Measurements from ENCODE around the gene SMPDL3A.
"Not testable (repeated sequence)": the region's sequence is repeated elsewhere in the genome, so short reads cannot be mapped to it uniquely, and the experiment has no call there.

The SMPDL3A gene, protein sequence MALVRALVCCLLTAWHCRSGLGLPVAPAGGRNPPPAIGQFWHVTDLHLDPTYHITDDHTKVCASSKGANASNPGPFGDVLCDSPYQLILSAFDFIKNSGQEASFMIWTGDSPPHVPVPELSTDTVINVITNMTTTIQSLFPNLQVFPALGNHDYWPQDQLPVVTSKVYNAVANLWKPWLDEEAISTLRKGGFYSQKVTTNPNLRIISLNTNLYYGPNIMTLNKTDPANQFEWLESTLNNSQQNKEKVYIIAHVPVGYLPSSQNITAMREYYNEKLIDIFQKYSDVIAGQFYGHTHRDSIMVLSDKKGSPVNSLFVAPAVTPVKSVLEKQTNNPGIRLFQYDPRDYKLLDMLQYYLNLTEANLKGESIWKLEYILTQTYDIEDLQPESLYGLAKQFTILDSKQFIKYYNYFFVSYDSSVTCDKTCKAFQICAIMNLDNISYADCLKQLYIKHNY

DNA sequence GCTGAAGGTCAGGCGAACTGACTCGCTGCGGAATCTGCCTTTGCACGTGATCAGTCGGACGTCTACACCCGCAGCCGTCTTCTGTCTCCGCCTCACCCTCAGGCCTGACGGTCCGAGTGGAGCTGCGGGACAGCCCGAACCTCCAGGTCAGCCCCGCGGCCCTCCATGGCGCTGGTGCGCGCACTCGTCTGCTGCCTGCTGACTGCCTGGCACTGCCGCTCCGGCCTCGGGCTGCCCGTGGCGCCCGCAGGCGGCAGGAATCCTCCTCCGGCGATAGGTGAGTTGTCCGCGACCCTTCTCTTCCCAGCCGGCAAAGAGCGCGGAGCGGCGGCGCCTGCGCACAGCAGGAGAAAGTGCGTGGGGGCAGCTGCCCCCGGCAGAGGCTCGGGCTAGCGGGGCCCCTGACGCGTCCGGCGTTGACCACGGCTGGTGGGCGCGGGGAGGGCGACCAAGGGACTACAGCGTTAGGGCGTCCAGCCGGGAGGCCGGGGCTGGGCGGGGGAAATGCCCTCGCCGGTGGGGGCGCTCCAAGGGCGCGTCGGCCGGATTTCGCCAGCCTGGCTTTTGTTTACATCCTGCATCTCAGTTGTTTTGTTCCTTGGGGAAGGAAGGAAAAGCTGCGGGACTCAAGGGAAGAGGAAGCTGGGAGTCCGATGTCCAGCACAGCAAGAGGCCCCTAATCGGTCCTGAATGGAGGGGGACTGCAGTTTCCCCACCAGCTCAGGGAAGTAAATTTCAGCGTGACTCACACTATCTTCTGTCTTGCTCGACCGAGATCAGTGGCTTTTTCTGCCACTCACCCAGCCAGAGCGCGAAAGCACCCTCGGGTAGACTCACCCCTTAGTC lies at the start of gene SMPDL3A:
Gene SMPDL3A (plus strand): TSS at position 77 of the 846 bp plus-strand sequence. CDS start 89 bp downstream, at position 166.
- no peak for DNase-seq

DNA sequence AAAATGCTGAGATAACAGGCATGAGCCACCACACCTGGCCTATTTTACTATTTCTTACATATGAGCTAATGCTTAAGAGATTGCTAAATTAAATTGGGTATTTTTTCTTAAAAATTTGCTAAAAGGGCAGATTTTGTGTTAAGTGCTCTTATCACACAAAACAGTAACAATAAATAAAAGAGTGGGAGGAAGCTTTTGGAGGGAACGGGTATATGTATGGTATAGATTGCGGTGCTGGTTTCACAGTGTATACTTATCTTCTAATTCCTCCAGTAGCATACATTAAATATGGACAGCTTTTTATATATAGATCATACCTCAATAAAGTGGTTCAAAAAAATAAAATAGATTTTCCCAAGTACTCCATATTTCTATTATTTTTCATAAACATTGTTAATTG lies 49.0 kb upstream of the SMPDL3A start:
- no peak for DNase-seq

DNA sequence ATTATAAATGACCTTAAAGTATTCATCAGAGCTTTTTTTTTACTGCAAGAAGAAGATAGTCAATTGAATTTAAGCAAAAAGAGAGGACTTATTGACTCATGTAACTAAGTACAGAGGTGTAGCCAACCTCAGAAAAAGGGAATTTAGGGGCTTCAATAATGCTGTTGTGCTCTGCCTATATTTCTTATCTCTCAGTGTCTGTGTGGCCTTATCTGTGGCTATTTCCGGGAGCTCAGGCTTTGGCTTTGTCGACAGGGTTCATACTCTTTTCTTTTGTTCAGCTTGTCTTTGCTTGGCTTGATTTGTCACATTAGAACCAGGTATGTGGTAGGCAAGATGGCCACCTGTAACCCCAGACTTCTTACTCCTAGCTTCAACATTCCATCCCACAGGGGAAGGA lies 48.1 kb upstream of the SMPDL3A start:
- no peak for DNase-seq

DNA sequence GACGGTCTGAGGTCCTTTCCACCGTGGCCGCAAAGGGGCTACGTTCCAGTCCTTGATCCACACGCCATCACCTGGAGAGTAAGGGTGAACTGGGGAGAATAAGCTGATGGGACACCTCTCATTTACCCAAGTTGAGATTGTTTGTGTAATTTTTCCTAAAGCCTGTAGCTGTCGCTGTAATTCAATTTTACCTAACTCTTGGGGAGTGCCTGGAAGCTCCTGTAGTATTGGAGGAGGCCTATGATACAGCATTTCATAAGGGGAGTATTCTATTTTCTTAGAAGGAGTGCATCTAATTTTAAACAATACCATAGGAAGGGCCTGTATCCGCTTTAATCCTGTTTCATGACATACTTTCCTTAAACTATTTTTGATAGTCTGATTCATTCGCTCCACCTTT lies 44.8 kb upstream of the SMPDL3A start:
- not testable (repeated sequence) for DNase-seq

DNA sequence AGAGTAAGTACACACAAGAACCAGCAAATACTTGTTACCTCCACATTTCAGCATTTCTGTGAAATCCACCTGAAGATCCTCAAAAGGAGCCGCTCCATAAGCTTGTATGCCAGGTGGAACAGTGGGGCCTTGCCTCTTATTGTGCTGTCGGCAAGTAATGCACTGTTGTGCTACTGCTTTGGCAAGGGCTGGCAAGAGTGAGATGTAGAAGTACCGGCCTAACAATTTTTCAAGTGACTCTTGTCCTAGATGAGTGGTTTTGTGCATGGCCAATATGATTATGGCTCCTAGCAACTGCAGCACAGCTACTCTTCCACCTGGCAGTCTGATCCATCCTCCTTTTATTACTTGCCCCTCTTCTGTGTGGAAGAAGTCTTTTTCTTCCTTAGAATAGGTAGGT lies 44.2 kb upstream of the SMPDL3A start:
- not testable (repeated sequence) for DNase-seq

DNA sequence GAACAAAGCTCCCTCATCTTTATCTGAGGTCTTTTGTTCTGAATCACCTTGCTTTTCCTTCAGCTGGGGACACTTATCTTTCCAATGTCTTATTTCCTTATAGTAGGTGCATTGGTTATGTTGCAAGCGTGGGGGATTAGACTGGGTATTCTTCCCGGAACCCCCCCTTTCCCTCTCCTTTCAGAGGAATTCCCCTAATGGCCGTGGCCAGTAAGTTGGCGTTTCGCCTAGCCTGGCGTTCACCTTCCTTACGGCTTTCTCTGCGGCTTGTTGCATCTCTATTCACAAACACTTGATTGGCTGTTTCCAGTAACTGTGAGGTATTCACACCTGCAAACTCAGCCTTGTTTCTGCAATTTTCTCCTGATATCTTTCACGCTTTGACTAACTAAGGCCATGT lies 42.4 kb upstream of the SMPDL3A start:
- no peak for DNase-seq

DNA sequence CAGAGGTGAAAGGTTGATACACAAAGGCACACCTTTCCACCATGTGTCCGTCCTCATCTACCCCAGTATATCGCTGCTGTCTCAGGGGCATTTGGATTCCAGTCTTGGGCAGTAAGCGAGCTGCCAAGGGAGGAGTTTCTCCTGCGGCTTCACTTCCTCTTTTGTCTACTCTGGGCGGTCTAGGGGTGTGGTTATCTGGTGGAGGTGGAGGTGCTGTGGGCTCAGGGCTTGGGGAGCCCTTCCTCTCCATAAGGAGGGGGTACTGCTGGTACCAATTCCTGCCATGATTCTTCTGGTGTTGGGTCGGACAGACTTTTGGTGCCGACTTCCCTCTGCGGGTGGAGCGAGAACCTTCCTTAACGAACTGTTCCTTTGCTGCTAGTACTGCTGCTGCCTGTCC lies 41.5 kb upstream of the SMPDL3A start:
- no peak for DNase-seq

DNA sequence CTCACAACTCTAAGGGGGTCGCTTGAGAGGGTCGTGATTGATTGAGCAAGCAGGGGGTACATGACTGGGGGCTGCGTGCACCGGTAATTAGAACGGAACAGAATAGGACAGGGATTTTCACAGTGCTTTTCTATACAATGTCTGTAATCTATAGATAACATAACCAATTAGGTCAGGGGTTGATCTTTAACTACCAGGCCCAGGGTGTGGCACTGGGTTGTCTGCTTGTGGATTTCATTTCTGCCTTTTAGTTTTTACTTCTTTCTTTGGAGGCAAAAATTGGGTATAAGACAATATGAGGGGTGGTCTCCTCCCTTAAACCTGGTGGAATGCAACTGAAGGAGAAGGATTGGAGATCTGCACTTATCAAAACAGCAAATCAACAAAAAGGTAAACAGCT lies 40.1 kb upstream of the SMPDL3A start:
- DNase-seq = not testable (repeated sequence)

DNA sequence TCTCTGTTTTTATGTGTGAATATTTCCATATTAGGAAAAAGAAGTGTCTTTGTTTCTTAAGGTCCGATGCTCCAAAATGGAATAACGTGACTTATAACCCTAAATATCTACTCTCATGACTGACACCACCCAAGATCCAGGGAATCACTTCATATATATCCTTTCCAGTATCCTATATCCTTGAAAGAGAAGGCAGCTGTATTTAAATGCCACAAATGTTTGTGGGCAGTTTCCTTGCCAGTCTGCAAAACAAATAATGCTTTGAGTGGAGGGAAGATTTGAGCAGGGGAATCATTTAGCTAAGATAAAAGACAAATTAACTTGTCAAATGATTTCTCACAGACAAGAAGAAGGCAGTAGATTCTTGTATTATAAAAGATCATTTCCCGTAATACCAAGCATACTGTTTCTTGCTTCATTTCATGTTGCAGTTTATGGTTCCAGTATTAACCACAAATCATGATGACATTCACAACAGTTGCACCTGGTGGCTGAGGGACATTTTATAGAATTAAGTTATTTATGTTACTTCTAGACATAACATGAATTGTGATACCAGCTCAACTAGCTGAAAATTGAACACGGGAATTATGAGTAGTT lies 39.5 kb upstream of the SMPDL3A start:
- DNase-seq = no peak

DNA sequence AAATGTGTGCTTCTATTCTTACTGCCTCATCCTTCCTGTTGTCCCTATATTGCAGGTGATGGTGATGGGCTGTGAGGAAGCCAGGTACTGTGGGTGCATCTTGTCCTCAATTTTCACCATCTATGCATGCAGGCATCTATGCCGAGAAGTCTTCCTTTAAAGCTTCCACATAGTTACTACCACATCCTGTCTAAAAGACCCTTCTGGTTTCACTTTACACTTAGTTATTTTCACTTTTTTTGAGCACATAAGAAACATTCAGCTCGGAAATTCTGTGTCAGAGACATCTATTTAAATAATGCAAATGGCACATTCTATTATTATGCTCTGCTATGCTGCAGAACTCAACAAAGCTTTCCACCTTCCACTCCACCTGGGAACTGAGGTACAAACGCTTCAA lies 37.7 kb upstream of the SMPDL3A start:
- DNase-seq = no peak

DNA sequence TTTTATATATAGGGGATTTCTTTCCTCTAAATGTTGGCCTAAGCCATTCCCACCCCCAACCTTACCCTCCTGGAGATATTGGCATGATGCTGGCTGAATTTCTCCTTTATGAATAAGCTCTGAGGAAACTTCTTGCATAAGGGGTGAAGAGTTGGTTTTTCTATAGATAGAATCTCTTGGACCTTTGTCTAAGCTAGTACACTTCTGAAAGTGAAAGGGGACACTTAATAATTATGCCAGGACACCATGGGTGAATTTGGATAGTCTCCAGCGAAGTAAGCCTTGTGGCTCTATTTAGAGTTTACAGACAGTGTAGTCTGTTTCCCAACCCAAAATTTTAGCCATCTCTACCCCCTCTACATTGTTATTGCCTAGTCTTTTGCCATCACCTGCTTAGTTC lies 36.6 kb upstream of the SMPDL3A start:
- DNase-seq = no peak

DNA sequence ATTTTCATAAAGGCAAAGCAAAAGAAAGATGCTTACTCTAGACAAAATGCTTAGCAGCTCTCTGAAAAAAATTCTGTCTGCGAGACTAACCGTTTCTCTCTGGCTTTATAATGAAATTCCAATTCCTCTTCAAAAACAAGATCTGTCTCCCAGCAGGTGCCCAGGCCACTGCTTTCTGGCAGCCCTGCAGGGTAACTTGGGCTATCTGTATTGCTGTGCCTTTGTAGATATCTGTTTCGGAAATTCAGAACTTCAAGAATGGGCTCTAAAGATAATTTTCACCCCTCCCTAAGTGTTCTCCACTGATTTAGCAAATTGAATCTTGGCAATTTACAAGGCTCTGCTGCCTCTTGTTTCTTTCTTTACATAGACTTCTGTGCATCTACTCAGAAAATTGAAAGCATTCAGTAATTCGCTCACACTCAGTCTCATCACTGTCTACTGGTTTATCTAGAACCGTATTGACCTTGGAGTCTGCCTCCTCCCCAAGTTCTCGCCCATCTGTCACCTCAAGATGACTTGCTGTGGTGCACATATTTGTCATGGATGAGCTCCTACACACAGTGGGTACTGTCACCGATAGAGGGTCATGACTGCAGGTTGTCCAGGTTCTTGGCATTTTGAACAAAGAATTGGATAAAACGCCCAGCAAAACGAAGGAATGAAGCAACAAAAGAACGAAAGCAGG lies 35.9 kb upstream of the SMPDL3A start:
- DNase-seq = no peak

DNA sequence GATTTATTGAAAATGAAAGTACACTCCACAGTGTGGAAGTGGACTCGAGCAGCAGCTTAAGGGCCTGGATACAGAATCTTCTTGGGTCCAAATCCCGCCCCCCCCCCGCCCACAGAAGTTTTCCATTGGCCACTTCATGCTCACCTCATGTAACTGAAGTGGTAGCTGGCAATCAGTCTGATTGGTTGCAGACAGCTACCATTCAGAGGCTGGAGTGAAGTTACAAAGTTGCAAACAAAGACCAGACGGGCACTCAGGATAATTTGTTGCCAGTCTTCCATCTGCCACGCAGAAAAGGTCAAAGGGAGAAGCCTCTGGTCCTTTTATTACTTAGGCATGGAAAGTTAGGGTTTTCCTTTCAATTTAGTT lies 35.4 kb upstream of the SMPDL3A start:
- no peak for DNase-seq

DNA sequence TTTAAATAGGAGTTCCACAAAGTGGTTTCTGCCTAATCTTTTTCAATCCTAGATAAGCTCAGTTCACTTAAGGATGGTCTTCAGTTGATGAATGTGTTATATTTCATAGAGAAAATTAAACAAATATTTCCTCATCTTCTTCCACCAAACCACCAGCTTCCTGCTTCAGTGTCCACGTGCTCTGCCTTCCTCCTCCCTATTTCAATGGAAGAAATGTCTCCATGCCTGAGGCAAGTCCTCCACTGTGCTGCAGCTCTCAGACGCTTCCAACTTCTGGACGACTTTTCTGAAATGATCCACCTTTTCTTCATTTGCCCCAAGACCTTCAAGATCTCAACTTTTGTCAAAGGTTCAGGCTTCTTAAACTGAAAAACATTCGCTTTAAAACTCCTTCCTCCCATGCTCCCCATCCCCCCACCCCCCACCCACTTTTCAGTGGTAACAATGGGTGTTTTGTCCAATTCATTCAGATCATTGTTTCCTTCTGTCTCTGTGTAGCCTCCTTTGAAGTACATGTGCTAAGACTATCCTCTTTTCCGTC lies 34.8 kb upstream of the SMPDL3A start:
- no peak for DNase-seq

DNA sequence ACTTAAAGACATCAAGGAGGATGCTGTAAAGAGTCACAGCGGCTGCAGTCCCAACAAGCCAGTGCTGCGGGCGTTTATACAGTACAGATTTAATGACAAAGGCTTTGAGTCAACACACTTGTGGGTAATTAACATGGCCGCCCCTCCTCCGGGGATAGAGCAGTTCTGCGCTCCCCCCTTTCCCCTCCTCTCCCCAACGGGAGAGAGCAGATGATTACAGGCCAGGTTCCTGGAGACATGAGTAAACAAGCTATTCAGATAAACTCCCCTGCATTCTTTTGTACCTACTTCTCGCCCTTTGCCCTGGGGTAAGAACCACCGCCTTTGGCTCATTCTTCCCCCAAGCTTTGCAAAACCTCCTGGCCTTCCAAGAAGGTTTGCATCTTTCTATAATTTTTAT lies 33.2 kb upstream of the SMPDL3A start:
- no peak for DNase-seq

DNA sequence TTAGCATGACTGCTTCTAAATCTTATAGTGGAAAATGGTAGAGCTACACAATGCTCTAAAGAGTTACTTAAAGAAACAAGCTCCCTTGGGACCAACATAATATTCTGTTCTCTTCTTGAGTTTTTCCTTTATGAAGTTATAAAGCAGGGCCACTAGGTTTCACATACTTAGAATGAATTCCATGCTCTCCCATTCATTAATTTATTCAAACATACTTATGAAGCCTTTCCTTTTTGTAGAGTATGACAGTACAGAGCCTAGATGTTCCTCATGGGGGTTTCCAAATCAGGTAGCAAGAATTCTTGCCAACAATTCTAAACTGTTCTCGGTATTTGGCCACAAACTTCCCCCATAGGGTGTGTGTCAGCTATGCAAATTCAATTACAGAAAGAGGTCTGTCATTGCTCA lies 30.1 kb upstream of the SMPDL3A start:
- no peak for DNase-seq

DNA sequence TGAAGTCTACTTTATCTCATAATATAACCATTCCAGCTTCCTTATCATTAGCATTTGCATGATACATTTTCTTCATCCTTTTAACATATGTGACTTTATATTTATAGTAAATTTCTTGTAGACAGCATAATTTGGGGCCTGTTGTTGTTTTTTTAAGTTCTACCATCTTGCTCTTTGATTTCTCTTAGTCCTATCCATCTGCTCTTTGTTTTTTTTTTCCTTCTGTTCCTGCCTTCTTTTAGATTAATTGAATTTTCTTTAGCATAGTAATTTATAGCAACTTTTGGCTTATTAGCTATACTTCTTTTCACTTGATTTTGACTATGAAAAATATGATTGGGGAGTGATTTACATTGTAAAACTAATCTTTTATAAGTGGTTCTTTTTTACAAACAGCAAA lies 28.7 kb upstream of the SMPDL3A start:
- DNase-seq = no peak

DNA sequence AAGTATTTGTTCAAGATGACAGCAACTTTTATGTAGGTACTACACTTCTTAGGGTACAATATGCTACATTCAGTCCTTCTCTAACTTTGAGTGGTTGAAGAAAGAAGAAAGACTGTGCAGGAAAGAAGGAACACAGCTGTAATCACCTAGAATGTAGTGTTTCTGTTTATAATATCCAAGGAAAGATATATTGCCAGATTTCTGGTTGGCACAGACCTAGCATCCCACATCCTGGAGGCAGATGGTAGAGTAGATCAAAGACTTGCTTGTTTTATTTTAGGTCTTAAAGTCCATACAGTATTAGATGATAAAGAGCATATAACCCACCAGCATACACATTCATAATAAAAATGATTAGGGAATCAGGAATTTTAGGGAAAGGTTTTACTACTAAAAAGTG lies 22.8 kb upstream of the SMPDL3A start:
- no peak for DNase-seq

DNA sequence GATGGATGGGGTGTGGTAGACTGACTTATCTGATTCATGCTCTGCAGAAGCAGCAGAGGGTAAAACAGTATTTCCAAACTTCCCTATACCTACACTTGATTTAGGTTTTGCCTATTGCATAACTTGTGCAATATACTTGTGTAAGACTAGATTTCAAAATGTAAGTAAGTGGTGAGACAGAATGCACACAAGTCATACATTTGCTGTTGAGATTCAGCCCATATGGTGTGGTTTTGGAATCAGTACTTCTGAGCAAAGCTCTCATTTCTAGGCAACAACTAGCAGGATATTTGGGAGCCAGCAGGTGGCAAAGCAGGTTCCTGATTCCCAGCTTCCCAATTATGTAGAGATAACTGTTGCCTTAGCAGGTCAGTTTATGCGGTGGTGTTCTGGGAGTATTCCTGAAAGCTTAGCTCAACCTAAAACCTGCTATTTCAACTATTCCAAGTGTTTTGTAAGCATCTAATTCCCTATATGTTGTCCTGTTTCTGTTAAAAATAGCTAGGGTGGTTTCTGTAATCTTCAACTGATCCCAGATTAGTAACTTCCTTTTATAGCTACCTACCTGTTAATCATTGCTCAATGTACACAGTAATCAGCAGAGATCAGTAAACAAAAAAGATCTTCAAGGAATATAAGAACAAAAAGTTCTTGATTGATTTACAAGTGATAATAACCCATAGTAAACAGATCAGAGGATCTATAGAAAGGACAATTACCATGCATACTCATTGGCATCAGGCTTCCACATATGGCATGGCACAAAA lies 18.0 kb upstream of the SMPDL3A start:
- DNase-seq = no peak

DNA sequence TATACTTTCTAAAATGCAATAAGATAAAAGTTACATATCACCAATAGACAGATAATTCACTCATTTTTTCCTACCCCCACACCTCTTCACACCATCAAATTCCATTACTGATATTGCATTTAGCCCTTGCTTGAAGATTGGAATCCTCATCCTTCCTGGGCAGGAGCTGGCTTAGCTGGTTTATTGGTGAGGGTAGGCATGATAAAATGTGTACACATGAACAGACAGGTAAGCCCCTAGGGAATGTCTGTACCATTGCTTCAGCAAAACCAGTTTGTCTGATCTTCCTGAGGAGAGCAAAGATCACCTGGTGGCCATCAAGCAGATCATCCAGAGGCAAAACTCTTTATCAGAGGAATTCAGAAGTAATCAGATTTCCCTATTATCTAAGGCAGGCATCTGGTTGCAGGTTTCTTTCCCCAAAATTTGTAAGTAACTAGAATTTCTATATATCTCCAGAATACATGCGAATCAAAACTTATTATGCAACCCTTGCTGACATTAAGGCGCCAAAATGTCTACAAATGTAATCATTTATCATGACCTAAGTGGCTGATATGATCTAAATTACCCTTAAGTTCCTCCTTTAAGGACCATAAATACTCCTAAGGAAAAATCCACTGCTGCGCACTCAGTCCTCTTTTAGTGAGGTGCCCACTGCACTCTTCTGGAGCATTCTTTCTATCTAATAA lies 16.2 kb upstream of the SMPDL3A start:
- DNase-seq = no peak

DNA sequence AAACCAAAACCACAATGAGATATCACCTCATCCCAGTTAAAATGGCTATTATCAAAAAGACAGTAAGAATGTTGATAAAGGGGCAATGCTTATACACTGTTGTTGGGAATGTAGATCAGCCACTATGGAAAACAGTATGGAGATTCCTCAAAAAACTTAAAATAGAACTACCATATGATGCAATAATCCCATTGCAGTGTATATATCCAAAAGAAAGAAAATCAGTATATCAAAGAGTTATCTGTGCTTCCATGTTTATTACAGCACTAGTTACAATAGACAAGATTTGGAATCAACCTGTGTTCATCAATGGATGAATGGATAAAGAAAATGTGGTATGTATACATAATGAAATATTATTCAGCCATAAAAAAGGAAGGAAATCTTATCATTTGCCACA lies 13.1 kb upstream of the SMPDL3A start:
- DNase-seq = no peak

All from NK-92 treated with Interleukin-12 subunit alpha and Interleukin-12 subunit beta, amount 100 ng/mL, for 24 hours (cell line).